GM19463 (cell line): ENCODE results near the gene GREB1L.
"Not testable (repeated sequence)": the region's sequence is repeated elsewhere in the genome, so short reads cannot be mapped to it uniquely, and the experiment has no call there.

Experiments used
- ATAC-seq: cut with Tn5 transposase; IDR thresholded peaks from one replicate; pipeline ENCODE4 v1.9.1; 2021; ENCODE audit warnings: mild to moderate bottlenecking, moderate library complexity; ENCODE audit not compliant: unreplicated experiment

The GREB1L gene

GRCh38 chr18:21303895-21304294 lies 61.9 kb downstream of the GREB1L start:
- no peak for ATAC-seq

- no peak for ATAC-seq
These were observed 63.6 kb downstream of the GREB1L start for GRCh38 chr18:21305621-21306020.

- ATAC-seq = no peak
These were observed 64.3 kb downstream of the GREB1L start for GRCh38 chr18:21306368-21306767.

- ATAC-seq = no peak
These were observed 65.5 kb downstream of the GREB1L start for GRCh38 chr18:21307578-21307977.

- no peak for ATAC-seq
These were observed 67.2 kb downstream of the GREB1L start for GRCh38 chr18:21309248-21309647.

GRCh38 chr18:21311980-21312379 lies 69.9 kb downstream of the GREB1L start:
- ATAC-seq = not testable (repeated sequence)

GRCh38 chr18:21313576-21313975 lies 71.5 kb downstream of the GREB1L start:
- ATAC-seq = no peak

DNA sequence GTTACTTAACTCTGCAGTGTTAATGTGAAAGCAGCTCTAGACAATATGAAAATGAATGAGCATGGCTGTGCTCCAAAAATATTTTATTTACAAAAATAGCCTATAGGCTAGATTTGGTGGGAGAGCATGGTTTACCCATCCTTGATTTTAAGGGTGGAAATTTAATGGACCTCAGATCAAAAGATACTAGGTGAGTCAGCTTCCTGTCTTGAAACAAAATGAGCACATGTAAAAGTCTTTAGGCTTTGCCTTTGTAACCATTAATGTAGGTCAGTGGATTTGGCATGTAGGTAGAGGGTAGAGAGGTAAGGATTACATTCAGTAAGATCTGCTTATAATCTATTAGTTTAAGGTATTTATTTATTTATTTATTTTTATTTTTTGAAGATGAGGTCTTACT lies 72.7 kb downstream of the GREB1L start:
- no peak for ATAC-seq

GRCh38 chr18:21315126-21315525 lies 73.1 kb downstream of the GREB1L start:
- ATAC-seq = not testable (repeated sequence)

DNA sequence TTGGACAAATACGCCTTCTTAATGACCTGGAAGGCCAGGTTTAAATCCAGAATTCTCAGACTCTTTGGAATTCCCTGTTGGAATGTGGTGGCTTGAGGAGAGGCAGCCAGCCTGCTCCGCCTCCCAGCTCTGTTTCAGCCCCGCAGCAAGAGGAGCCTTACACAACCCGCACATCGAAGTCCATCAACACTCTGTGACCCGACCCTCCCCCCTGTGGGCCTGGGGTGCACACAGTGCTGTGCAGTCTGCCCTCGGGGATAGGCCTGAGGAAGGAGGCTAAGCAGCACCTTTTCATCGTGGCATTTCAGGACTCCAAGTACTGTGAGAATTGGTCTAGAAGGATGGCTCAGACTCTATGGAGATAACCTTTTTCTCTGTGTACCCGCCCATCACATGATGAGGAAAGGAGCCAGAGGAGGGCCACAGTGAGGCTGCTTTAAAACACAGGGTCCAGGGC lies 73.7 kb downstream of the GREB1L start:
- no peak for ATAC-seq

DNA sequence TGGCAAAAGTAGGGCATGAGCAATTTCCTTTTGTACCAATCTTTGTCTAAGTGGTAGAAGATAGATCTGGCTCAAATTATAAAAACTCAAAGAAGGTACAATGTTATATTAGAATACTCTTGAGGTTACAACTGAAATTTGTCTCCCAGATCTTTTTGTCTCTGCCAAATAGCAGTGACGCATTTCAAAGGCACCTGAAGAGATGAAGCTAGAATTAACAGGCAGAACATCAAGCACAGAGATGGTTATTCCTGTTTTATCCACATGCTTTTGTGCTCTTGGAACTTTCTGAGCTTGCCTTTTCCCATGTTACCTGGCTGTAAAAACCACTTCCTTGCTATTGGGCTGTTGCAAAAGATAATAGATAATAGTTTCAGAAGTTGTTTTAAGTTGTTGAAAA lies 74.3 kb downstream of the GREB1L start:
- ATAC-seq = no peak

GRCh38 chr18:21321711-21322110 lies 79.7 kb downstream of the GREB1L start:
- ATAC-seq = no peak

DNA sequence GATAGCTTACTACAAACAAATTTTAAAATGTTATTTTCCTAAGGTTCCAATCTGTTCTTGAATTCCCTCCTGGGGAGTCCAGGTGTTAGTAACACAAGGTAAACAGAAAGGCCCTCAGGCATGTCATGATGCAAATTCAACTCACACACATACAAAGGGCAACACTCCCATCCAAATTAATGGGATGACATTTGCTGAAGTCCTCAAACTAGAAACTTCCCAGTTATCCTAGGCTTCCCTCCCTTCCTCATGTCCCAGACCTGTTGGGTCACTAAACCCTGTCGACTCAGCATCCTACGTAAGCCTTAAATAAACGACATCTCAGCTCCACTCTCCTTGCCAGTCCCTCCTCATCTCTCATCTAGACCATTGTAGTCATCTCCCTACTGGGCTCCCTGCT lies 85.1 kb downstream of the GREB1L start:
- ATAC-seq = no peak

DNA sequence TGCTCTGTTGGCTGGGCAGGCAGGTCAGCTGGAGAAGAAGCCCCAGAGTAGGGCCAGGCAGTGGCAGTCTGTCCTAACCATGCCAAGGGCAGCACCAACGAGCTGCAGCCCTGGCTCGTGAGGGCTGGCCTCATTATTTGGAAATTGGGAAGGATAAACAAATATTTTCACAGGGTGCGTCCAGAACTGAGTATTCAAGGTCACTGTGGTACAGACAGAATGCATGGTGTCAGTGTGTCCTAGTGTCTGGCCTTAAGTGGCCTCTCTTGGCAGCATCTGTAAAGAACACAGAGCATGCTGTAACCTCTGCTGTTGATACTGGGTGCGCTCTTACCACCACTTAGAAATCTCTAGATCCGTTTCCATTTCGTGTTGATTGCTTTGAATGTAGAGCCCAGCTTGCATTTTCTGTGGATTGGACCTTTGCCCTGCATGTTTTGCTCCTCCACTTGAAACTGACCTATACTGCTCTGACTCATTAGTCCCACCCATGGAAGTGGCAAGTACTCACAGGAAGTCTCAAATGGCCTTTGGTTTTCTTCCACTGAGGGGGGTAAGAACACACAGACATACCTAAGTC lies 88.2 kb downstream of the GREB1L start:
- ATAC-seq = no peak

- no peak for ATAC-seq
These were observed 89.0 kb downstream of the GREB1L start for GRCh38 chr18:21331065-21331464.

- no peak for ATAC-seq
These were observed 94.0 kb downstream of the GREB1L start for GRCh38 chr18:21335927-21336488.

DNA sequence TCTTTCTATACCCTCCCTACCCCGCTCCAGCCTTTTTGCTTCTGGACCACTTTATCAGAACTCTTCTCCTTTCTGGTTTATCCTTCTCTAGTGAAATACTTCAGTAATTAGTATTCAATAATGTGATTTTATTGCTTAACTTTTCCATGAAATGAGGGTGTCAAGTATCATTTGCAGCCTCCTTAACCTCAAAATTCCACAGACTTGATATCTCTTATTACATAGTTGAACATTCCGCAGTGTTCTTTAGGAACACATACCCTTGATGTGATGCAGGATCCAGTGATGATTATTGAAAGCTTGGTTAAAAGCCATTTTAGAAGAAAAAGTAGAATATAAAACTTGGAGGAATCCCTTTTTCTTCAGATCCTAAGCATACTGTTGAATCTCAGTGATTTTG lies 94.8 kb downstream of the GREB1L start:
- ATAC-seq = no peak

- no peak for ATAC-seq
These were observed 99.1 kb downstream of the GREB1L start for GRCh38 chr18:21341141-21341540.

GRCh38 chr18:21342372-21342771 lies 100.3 kb downstream of the GREB1L start:
- ATAC-seq = no peak

DNA sequence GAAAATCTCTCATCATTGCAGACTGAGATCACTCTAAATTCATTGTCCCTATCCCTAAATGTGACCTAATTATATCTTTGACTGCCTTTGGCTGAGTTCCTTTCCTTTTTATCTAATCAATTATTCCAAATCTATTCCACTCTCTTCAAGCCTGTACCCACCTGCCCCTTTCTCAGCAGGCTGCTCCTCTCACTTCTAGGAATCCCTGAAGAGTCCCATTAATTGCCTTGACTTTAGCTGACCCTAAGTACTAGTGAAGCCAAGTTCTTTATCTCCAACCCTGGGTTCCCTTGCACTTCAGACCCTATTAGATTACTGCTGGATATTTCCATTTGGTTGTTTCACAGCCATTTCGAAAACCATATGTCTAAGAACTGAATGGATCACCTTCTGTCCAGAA lies 102.8 kb downstream of the GREB1L start:
- no peak for ATAC-seq

GRCh38 chr18:21345840-21346239 lies 103.8 kb downstream of the GREB1L start:
- ATAC-seq = no peak

DNA sequence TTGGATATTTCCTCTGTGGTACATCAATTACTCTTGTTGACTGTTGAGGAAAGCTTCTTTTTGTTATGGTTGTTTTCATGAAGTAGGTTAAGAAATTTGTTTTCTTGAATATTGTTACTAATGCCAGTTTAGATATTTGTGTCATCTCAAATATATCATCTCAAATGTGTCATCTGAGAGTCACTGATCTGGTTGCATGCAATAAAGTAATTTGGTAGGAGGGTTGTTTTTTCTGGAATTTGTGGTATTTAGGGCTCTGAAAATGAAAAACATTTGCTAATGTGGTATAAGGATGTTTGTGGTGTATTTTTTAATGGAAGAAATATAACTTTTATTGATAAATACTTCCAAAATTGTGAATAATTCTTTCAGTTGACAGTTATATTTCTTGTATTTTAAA lies 117.7 kb downstream of the GREB1L start:
- ATAC-seq = no peak

DNA sequence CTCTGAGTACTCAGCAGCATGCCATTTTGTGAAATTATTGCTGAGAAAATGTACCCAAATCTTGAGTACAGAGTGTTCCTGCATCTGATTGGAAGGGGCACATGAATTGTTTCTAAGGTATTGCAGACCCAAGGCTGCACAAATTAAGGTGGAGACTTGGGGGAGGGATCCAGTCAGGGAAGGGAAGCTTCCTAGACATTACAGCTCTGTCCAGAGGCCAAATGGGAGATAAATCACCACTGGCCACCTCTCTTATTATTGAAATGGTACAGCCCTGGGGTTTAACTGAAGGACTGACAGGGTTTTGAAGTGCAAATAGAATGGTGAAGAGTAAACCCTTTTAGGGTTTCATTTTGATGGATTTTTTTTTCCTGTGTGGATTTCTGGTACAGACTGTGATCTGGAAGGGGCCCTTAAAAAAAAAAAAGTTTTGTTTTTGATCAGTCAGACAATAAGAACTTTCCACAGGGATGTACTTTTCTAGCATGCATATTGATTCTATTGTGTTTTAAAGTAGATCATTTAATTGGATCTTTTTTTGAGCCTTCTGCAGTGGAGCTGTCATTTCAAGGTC lies 119.4 kb downstream of the GREB1L start:
- ATAC-seq = no peak
